Hepatocyte (in vitro differentiated cells): ENCODE measurements around the gene ARHGAP22.

ENCODE experiments used
- CTCF ChIP-seq: fragments of 200-600 bp; sonication (generic); IDR thresholded peaks from 2 replicates; pipeline ENCODE4 v1.5.1; 2016; ENCODE audit warnings: antibody characterized with exemption, mild to moderate bottlenecking; ENCODE audit not compliant: poor library complexity
- EZH2 ChIP-seq: fragments of 200-600 bp; sonication (generic); IDR thresholded peaks from 2 replicates; pipeline ENCODE4 v1.6.1; 2016; ENCODE audit warnings: antibody characterized with exemption, mild to moderate bottlenecking, borderline replicate concordance
- EZH2phosphoT487 ChIP-seq: fragments of 200-600 bp; sonication (generic); IDR thresholded peaks from one replicate; pipeline ENCODE4 v1.6.1; 2018; ENCODE audit warnings: antibody characterized with exemption, mild to moderate bottlenecking, low read depth, moderate library complexity; ENCODE audit not compliant: unreplicated experiment, severe bottlenecking

GRCh38 chr10:48575901-48576300 lies 29.0 kb downstream of the ARHGAP22 start:
- no peak for TF ChIP-seq CTCF
- TF ChIP-seq EZH2, result no peak
- no peak for TF ChIP-seq EZH2phosphoT487
